GM12878 (cell line): ENCODE results near the gene CELF2. TPM values are rescaled to one million over a fixed set of nuclear protein-coding genes. Genes with fewer than 3 reads are reported as not detected.

ENCODE experiments used
- ATF3 ChIP-seq: IDR thresholded peaks from 2 replicates; pipeline ENCODE4 v1.6.1; 2011; ENCODE audit warnings: low read depth, mild to moderate bottlenecking, low read length, moderate library complexity, borderline replicate concordance; ENCODE audit errors: extremely low read depth
- CREM ChIP-seq: IDR thresholded peaks from 2 replicates; pipeline ENCODE4 v1.6.1; 2014; ENCODE audit warnings: antibody characterized with exemption, low read depth
- FOXK2 ChIP-seq: fragments of 450-650 bp; IDR thresholded peaks from 2 replicates; pipeline ENCODE4 v1.6.1; 2017; ENCODE audit warnings: mild to moderate bottlenecking, moderate library complexity
- GATAD2B ChIP-seq: fragments of 450-650 bp; conservative IDR thresholded peaks from 2 replicates; pipeline ENCODE4 v1.6.1; 2017; ENCODE audit warnings: low read depth, mild to moderate bottlenecking, moderate library complexity
- JUND ChIP-seq: IDR thresholded peaks from 2 replicates; pipeline ENCODE4 v1.6.1; 2012; ENCODE audit warnings: low read depth, mild to moderate bottlenecking, low read length, improper control_type of control experiment, moderate library complexity
- NFYA ChIP-seq: IDR thresholded peaks from 2 replicates; pipeline ENCODE4 v1.6.1; 2011; ENCODE audit warnings: low read depth, mild to moderate bottlenecking, low read length, improper control_type of control experiment, borderline replicate concordance
- NR2C2 ChIP-seq: IDR thresholded peaks from 2 replicates; pipeline ENCODE4 v1.6.1; 2011; ENCODE audit warnings: borderline replicate concordance, low read depth; ENCODE audit not compliant: control insufficient read depth, insufficient read length
- NRF1 ChIP-seq: conservative IDR thresholded peaks from 2 replicates; pipeline ENCODE4 v1.6.1; 2011; ENCODE audit warnings: mild to moderate bottlenecking, low read depth, low read length, improper control_type of control experiment
- POLR2A ChIP-seq: IDR thresholded peaks from 2 replicates; pipeline ENCODE4 v1.6.1; 2011; ENCODE audit warnings: low read depth, mild to moderate bottlenecking, low read length
- POU2F2 ChIP-seq: IDR thresholded peaks from 3 replicates; pipeline ENCODE4 v1.6.1; 2011; ENCODE audit warnings: low read depth, mild to moderate bottlenecking, low read length, borderline replicate concordance
- RB1 ChIP-seq: fragments of 450-650 bp; formaldehyde crosslinking; IDR thresholded peaks from 2 replicates; pipeline ENCODE4 v1.6.1; 2017; ENCODE audit warnings: mild to moderate bottlenecking, borderline replicate concordance
- TARDBP ChIP-seq: IDR thresholded peaks from 2 replicates; pipeline ENCODE4 v1.6.1; 2016; ENCODE audit warnings: borderline replicate concordance
- USF1 ChIP-seq: IDR thresholded peaks from 2 replicates; pipeline ENCODE4 v1.6.1; 2011; ENCODE audit warnings: borderline replicate concordance, low read depth, mild to moderate bottlenecking, moderate library complexity, mixed read lengths, low read length; ENCODE audit not compliant: insufficient read depth; ENCODE audit errors: extremely low read length
- YY1 ChIP-seq: IDR thresholded peaks from 2 replicates; pipeline ENCODE4 v1.6.1; 2011; ENCODE audit warnings: low read depth, mild to moderate bottlenecking, low read length
- ZBTB4 ChIP-seq: fragments of 450-650 bp; formaldehyde crosslinking; IDR thresholded peaks from 2 replicates; pipeline ENCODE4 v1.4.0; 2022; ENCODE audit warnings: mild to moderate bottlenecking, moderate library complexity
- ZSCAN29 ChIP-seq: fragments of 450-650 bp; IDR thresholded peaks from 2 replicates; pipeline ENCODE4 v1.6.1; 2017; ENCODE audit warnings: mild to moderate bottlenecking, moderate library complexity
- polyA plus RNA-seq, 11 experiments: library from polyadenylated mRNA; depleted of rRNA in 4 of 11; unstranded in 6 of 11; stranded (reverse) in 5 of 11; fragments of >200 nt; fragmentation: Nextera tagmentation in 4 of 11; fragmentation: Illumina TruSeq in 1 of 11; extraction: Ambion mirVana in 4 of 11; extraction: Trizol in 1 of 11; gene quantifications; 1 replicate in 1 of 11; 2 replicates in 10 of 11; pipeline versions ENCODE4 v1.2.1 to v1.2.3, GENCODE V29; 2011 to 2016; ENCODE audit warnings: inconsistent platforms in 2 of 11, missing spikeins in 2 of 11, low read depth in 1 of 11
- total RNA-seq, 4 experiments: library from RNA; depleted of rRNA in 3 of 4; stranded (reverse); fragments of >200 nt in 3 of 4; fragmentation: Illumina TruSeq in 1 of 4; extraction: Trizol in 1 of 4; gene quantifications; 2 replicates each; pipeline versions ENCODE4 v1.2.1 to v1.2.3, GENCODE V29; 2013 to 2021

Gene CELF2
- total and polyA plus RNA-seq, 10 of the 15 experiments (the other 5 are each of a cell fraction or from before 2014, with no cell fraction given), result 20.8 to 129 (median 86.3) TPM

GRCh38 chr10:11178606-11179515, 161.2 kb downstream of the CELF2 start (continued):
- TF ChIP-seq CREM (peak; percentile 95), RB1 (no peak), FOXK2 (no peak), ZSCAN29 (no peak), POU2F2 (peak; percentile 74; the same call in 2 of the 3 replicates), POLR2A (0 out of 2 replicates have a peak, but pooled peaks have one; percentile 46), JUND (peak; percentile 39; the same call in 1 of the 2 replicates), NRF1 (0 out of 2 replicates have a peak, but pooled peaks have one; percentile 15), ZBTB4 (no peak), ATF3 (no peak), USF1 (no peak), NFYA (no peak; the same call in 1 of the 2 replicates), NR2C2 (no peak), GATAD2B (peak; percentile 74), YY1 (peak; percentile 78), TARDBP (no peak)
